H9 (cell line): ENCODE results near the gene NUP107. TPM values are rescaled to one million over a fixed set of nuclear protein-coding genes. Genes with fewer than 3 reads are reported as not detected.

Experiments
- DNase-seq: peaks from one replicate; pipeline ENCODE4 v3.0.0-alpha.2; 2017
- H2AFZ ChIP-seq: one replicate; pipeline ENCODE4 v1.6.1; 2013; ENCODE audit warnings: mild to moderate bottlenecking, low read length, control low read depth, moderate library complexity
- H2AK5ac ChIP-seq: 2 replicates; pipeline ENCODE4 v1.6.1; 2013; ENCODE audit warnings: low read length, control low read depth, mixed read lengths; ENCODE audit not compliant: insufficient read length
- H2BK120ac ChIP-seq: one replicate; pipeline ENCODE4 v1.6.1; 2013; ENCODE audit warnings: low read depth, mild to moderate bottlenecking, low read length, control low read depth, inconsistent platforms; ENCODE audit not compliant: poor library complexity, severe bottlenecking
- H2BK12ac ChIP-seq: 2 replicates; pipeline ENCODE4 v1.6.1; 2013; ENCODE audit warnings: low read length, control low read depth, mixed read lengths, low read depth; ENCODE audit not compliant: insufficient read length
- H2BK15ac ChIP-seq: 2 replicates; pipeline ENCODE4 v1.6.1; 2013; ENCODE audit warnings: low read depth, low read length, control low read depth
- H2BK20ac ChIP-seq: one replicate; pipeline ENCODE4 v1.6.1; 2013; ENCODE audit warnings: low read depth, mild to moderate bottlenecking, low read length, control low read depth, inconsistent platforms; ENCODE audit not compliant: poor library complexity, severe bottlenecking
- H2BK5ac ChIP-seq: 2 replicates; pipeline ENCODE4 v1.6.1; 2013; ENCODE audit warnings: low read length, control low read depth, mixed read lengths; ENCODE audit not compliant: insufficient read length
- H3K14ac ChIP-seq: 2 replicates; pipeline ENCODE4 v1.6.1; 2013; ENCODE audit warnings: low read length, control low read depth; ENCODE audit not compliant: insufficient read depth
- H3K18ac ChIP-seq: 2 replicates; pipeline ENCODE4 v1.6.1; 2013; ENCODE audit warnings: low read depth, mild to moderate bottlenecking, mixed read lengths, low read length, control low read depth; ENCODE audit not compliant: insufficient read length
- H3K23ac ChIP-seq: 2 replicates; pipeline ENCODE4 v1.6.1; 2013; ENCODE audit warnings: low read length, control low read depth, mixed read lengths, low read depth; ENCODE audit not compliant: insufficient read length
- H3K23me2 ChIP-seq: 2 replicates; pipeline ENCODE4 v1.6.1; 2013; ENCODE audit warnings: low read depth, mild to moderate bottlenecking, mixed read lengths, low read length, control low read depth; ENCODE audit not compliant: insufficient read length, poor library complexity, severe bottlenecking
- H3K27ac ChIP-seq: 2 replicates; pipeline ENCODE4 v1.5.1; 2013; ENCODE audit warnings: low read length, control low read depth, mixed read lengths, low read depth; ENCODE audit not compliant: insufficient read length
- H3K27me3 ChIP-seq: 2 replicates; pipeline ENCODE4 v1.6.1; 2013; ENCODE audit warnings: low read length, control low read depth, inconsistent platforms; ENCODE audit not compliant: insufficient read depth
- H3K4ac ChIP-seq: 2 replicates; pipeline ENCODE4 v1.6.1; 2013; ENCODE audit warnings: low read depth, mild to moderate bottlenecking, control low read depth, inconsistent platforms, low read length, moderate library complexity
- H3K4me1 ChIP-seq: 2 replicates; pipeline ENCODE4 v1.6.1; 2013; ENCODE audit warnings: low read length, control low read depth, inconsistent platforms; ENCODE audit not compliant: insufficient read depth
- H3K4me2 ChIP-seq: 2 replicates; pipeline ENCODE4 v1.6.1; 2013; ENCODE audit warnings: low read length, control low read depth, mixed read lengths; ENCODE audit not compliant: insufficient read length, insufficient read depth
- H3K56ac ChIP-seq: 2 replicates; pipeline ENCODE4 v1.6.1; 2013; ENCODE audit warnings: low read depth, mild to moderate bottlenecking, mixed read lengths, low read length, control low read depth; ENCODE audit not compliant: insufficient read length
- H3K79me1 ChIP-seq: 2 replicates; pipeline ENCODE4 v1.6.1; 2013; ENCODE audit warnings: low read depth, mild to moderate bottlenecking, moderate library complexity, low read length, control low read depth, inconsistent platforms; ENCODE audit not compliant: insufficient read depth, poor library complexity, severe bottlenecking
- H3K79me2 ChIP-seq: 2 replicates; pipeline ENCODE4 v1.6.1; 2013; ENCODE audit warnings: low read length, control low read depth, inconsistent platforms; ENCODE audit not compliant: insufficient read depth
- H3K9ac ChIP-seq: 2 replicates; pipeline ENCODE4 v1.6.1; 2013; ENCODE audit warnings: low read length, control low read depth, mixed read lengths; ENCODE audit not compliant: insufficient read length; ENCODE audit errors: extremely low read depth
- H3K9me3 ChIP-seq: one replicate; pipeline ENCODE4 v1.6.1; 2013; ENCODE audit warnings: low read depth, low read length, inconsistent platforms; ENCODE audit not compliant: control insufficient read depth
- H3T11ph ChIP-seq: one replicate; pipeline ENCODE4 v1.6.1; 2013; ENCODE audit warnings: mild to moderate bottlenecking, low read length, control low read depth, inconsistent platforms
- H4K20me1 ChIP-seq: one replicate; pipeline ENCODE4 v1.6.1; 2013; ENCODE audit not compliant: control insufficient read depth, insufficient read length, insufficient read depth
- H4K5ac ChIP-seq: 2 replicates; pipeline ENCODE4 v1.6.1; 2013; ENCODE audit warnings: low read depth, mild to moderate bottlenecking, mixed read lengths, low read length, control low read depth; ENCODE audit not compliant: insufficient read length
- H4K8ac ChIP-seq: replicated peaks from 2 replicates; pipeline ENCODE4 v1.6.1; 2013; ENCODE audit warnings: low read length, control low read depth, mixed read lengths, low read depth; ENCODE audit not compliant: insufficient read length
- H4K91ac ChIP-seq: 2 replicates; pipeline ENCODE4 v1.6.1; 2013; ENCODE audit warnings: low read depth, mild to moderate bottlenecking, moderate library complexity, mixed read lengths, low read length, control low read depth; ENCODE audit not compliant: insufficient read length
- H3K27ac Mint-ChIP-seq, 3 experiments: 2 replicates in 2 of 3; 3 replicates in 1 of 3; pipeline ENCODE4 v1.8.0; 2020 to 2021; ENCODE audit warnings: mixed read lengths in 3 of 3, mild to moderate bottlenecking in 1 of 3, moderate library complexity in 1 of 3
- H3K27me3 Mint-ChIP-seq: 2 replicates; pipeline ENCODE4 v1.8.0; 2021; ENCODE audit warnings: low read depth, mild to moderate bottlenecking, moderate library complexity, mixed read lengths
- H3K36me3 Mint-ChIP-seq, 3 experiments: 2 replicates in 2 of 3; 3 replicates in 1 of 3; pipeline ENCODE4 v1.8.0; 2020 to 2021; ENCODE audit warnings: low read depth in 3 of 3, mixed read lengths in 3 of 3; ENCODE audit not compliant: insufficient read depth in 1 of 3
- H3K4me1 Mint-ChIP-seq, 2 experiments: 2 replicates each; pipeline ENCODE4 v1.8.0; 2020; ENCODE audit warnings: mixed read lengths in 2 of 2
- H3K4me3 Mint-ChIP-seq, 2 experiments: 2 replicates in 1 of 2; 3 replicates in 1 of 2; pipeline ENCODE4 v1.8.0; 2020 to 2021; ENCODE audit warnings: mild to moderate bottlenecking in 2 of 2, mixed read lengths in 2 of 2, moderate library complexity in 1 of 2
- H3K9me3 Mint-ChIP-seq, 2 experiments: 2 replicates in 1 of 2; 3 replicates in 1 of 2; pipeline ENCODE4 v1.8.0; 2020; ENCODE audit warnings: mild to moderate bottlenecking in 2 of 2, mixed read lengths in 2 of 2, moderate library complexity in 1 of 2
- CTCF ChIP-seq: fragments of 200-600 bp; sonication (generic); conservative IDR thresholded peaks from 3 replicates; pipeline ENCODE4 v1.8.0; 2021; ENCODE audit warnings: antibody characterized with exemption, mild to moderate bottlenecking
- WGBS: extraction: QIAGEN DNeasy Blood & Tissue Kit; methylation state at CpG from one replicate; pipeline ENCODE4 v1.1.7; 2013; ENCODE audit warnings: missing lambda C conversion rate, low lambda C conversion rate, mixed read lengths; ENCODE audit not compliant: insufficient read length; ENCODE audit errors: extremely low coverage; 5-methylcytosine and 5-hydroxymethylcytosine counted together
- total RNA-seq: library from RNA; stranded (reverse); gene quantifications from 2 replicates; pipeline ENCODE4 v1.2.1, GENCODE V29; 2021

Gene NUP107
- total RNA-seq, 1 experiment from 2014 or later, result 147 TPM

- TF ChIP-seq CTCF, result no peak
- Mint-ChIP-seq H3K36me3 (peaks cover 11 to 70% (median 69%) of the 10 kb centered on the region in 3 experiments; a peak in 6 of 7 replicates), H3K9me3 (no peaks in the 10 kb centered on the region), H3K27ac (no peak overlapping the region), H3K4me1 (peaks cover 3 to 5% of the 10 kb centered on the region in 2 experiments; a peak in 3 of 4 replicates), H3K4me3 (no peak overlapping the region), H3K27me3 (no peaks in the 10 kb centered on the region; the same call in 1 of the 2 replicates)
- Histone ChIP-seq H2BK120ac (no peak overlapping the region), H3K27ac (no peak overlapping the region), H3K27me3 (no peaks in the 10 kb centered on the region), H3T11ph (no peak overlapping the region), H3K79me2 (no peaks in the 10 kb centered on the region), H3K9me3 (no peaks in the 10 kb centered on the region), H2BK5ac (no peak overlapping the region), H3K9ac (no peak overlapping the region), H2AK5ac (no peak overlapping the region), H3K4me2 (no peak overlapping the region), H3K56ac (no peak overlapping the region), H3K4ac (no peak overlapping the region), H4K5ac (no peak overlapping the region), H2BK15ac (no peak overlapping the region), H3K79me1 (no peaks in the 10 kb centered on the region), H3K4me1 (no peaks in the 10 kb centered on the region), H3K23me2 (no peaks in the 10 kb centered on the region), H4K20me1 (no peaks in the 10 kb centered on the region), H3K23ac (no peak overlapping the region), H3K14ac (no peak overlapping the region), H2BK12ac (no peak overlapping the region), H3K18ac (no peak overlapping the region), H2AFZ (no peak overlapping the region), H2BK20ac (no peak overlapping the region), H4K91ac (no peak overlapping the region), H4K8ac (no peak overlapping the region)
- no CpG with 5 or more reads among the region's 5 CpGs for WGBS
- DNase-seq, result no peak
These were observed 73.1 kb downstream of the NUP107 start for GRCh38 chr12:68759852-68760251.
